DMS153 treated with DMSO at 0.1 percent for 48 hours (cell line): ENCODE measurements around the gene PRKG1.
"Not testable (repeated sequence)": the region's sequence is repeated elsewhere in the genome, so short reads cannot be mapped to it uniquely, and the experiment has no call there.

ENCODE experiments used
- DNase-seq: peaks from one replicate; lab custom pipeline; 2025; ENCODE audit not compliant: unreplicated experiment; lab: John Stamatoyannopoulos, UW

The PRKG1 gene

GRCh38 chr10:52221923-52222322 lies 1147.6 kb downstream of the PRKG1 start:
- DNase-seq, result no peak

GRCh38 chr10:52226197-52226847 lies 1152.0 kb downstream of the PRKG1 start:
- DNase-seq, result no peak

- no peak for DNase-seq
Observed at GRCh38 chr10:52228556-52228955, 1154.3 kb downstream of the PRKG1 start.

GRCh38 chr10:52229291-52229931 lies 1155.1 kb downstream of the PRKG1 start:
- DNase-seq, result no peak

- no peak for DNase-seq
Observed at GRCh38 chr10:52232561-52233350, 1158.5 kb downstream of the PRKG1 start.

- not testable (repeated sequence) for DNase-seq
Observed at GRCh38 chr10:52233351-52233991, 1159.2 kb downstream of the PRKG1 start.

- DNase-seq, result no peak
Observed at GRCh38 chr10:52239771-52240170, 1165.5 kb downstream of the PRKG1 start.

- DNase-seq, result no peak
Observed at GRCh38 chr10:52245547-52245946, 1171.3 kb downstream of the PRKG1 start.

GRCh38 chr10:52247929-52248328 lies 1173.6 kb downstream of the PRKG1 start:
- not testable (repeated sequence) for DNase-seq

- no peak for DNase-seq
Observed at GRCh38 chr10:52248697-52249306, 1174.5 kb downstream of the PRKG1 start.

- no peak for DNase-seq
Observed at GRCh38 chr10:52249850-52250395, 1175.6 kb downstream of the PRKG1 start.

GRCh38 chr10:52250510-52250909 lies 1176.2 kb downstream of the PRKG1 start:
- DNase-seq, result no peak

GRCh38 chr10:52252307-52252706 lies 1178.0 kb downstream of the PRKG1 start:
- no peak for DNase-seq

- no peak for DNase-seq
Observed at GRCh38 chr10:52256832-52257691, 1182.8 kb downstream of the PRKG1 start.

- DNase-seq, result no peak
Observed at GRCh38 chr10:52257692-52258075, 1183.4 kb downstream of the PRKG1 start.

GRCh38 chr10:52258799-52259425 lies 1184.6 kb downstream of the PRKG1 start:
- no peak for DNase-seq

- DNase-seq, result no peak
Observed at GRCh38 chr10:52259426-52259812, 1185.1 kb downstream of the PRKG1 start.

GRCh38 chr10:52261362-52261761 lies 1187.1 kb downstream of the PRKG1 start:
- no peak for DNase-seq

GRCh38 chr10:52265131-52265926 lies 1191.0 kb downstream of the PRKG1 start:
- DNase-seq, result no peak
